HG03060 (cell line): Measurements from ENCODE around the gene SYP.

ENCODE experiments used
- ATAC-seq: cut with Tn5 transposase; IDR thresholded peaks from one replicate; pipeline ENCODE4 v1.9.1; 2021; ENCODE audit warnings: low read depth, moderate number of reproducible peaks; ENCODE audit not compliant: unreplicated experiment

SYP gene

GRCh38 chrX:49199906-49200771, at the start of gene SYP:
Gene SYP (minus strand): TSS chrX:49200193. CDS start chrX:49200186, 7 bp downstream.
- no peak for ATAC-seq

GRCh38 chrX:49249616-49250015, 49.6 kb upstream of the SYP start:
- ATAC-seq, result no peak

DNA sequence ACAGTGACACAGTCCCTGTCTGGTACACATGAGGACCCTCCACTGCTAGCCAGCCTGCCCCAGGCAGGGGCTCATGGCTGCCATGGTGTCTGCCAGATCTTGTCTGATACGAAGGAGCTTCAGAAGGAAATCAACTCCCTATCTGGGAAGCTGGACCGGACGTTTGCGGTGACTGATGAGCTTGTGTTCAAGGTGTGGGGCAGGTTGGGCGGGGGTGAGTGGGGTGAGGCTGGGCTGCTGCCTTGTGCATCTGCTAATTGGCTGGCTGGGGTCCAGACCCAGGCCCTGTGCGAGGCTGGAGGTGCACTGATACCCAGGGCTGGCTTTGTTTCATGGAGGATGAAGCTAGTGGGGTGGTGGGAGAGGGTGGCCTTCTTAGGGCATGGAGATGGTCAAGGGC, 49.1 kb upstream of the SYP start:
- ATAC-seq, result no peak

DNA sequence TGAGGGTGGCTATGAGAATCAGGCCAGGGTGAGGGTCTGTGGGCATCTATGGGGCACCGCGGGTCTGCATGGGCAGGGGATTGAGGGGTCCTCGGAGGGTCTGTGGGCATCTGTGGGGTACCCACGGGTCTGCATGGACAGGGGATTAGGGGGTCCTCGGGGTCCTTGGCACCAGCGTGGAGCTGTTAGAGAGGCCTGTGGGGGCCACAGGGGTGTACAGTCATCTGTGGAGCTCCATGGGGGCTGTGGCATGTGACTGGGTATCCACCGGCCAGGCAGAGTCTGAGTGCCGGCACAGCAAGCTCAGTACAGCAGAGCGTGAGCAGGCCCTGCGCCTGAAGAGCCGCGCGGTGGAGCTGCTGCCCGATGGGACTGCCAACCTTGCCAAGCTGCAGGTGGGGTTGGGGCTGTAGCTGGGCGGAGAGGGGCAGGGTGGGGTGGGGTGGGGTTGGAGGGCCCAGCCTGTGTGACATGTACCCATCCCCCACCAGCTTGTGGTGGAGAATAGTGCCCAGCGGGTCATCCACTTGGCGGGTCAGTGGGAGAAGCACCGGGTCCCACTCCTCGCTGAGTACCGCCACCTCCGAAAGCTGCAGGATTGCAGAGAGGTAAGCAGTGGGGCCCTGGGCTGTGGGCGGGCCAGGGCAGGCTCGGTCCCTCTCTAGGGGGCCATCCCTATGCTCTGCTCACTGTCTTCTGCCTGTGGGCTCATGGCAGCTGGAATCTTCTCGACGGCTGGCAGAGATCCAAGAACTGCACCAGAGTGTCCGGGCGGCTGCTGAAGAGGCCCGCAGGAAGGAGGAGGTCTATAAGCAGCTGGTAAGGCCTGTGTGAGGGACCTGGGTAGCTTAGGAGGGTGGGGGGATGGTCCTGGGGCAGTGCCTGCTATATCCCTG, 48.2 kb upstream of the SYP start:
- no peak for ATAC-seq

DNA sequence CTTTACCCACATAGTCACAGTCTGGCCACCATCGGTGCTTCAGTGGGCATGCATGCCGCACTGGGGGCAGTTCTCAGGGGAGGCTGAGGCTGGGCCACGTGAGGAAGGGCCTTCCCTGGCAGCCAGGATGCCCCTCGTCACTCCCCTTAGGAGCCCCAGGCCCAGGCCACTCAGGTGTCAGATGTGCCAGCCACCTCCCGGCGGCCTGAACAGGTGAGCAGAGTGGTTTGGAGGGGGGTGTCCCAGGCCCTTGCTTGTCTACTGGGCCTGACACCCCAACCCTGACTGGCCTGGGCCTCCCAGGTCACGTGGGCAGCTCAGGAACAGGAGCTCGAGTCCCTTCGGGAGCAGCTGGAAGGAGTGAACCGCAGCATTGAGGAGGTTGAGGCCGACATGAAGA, 47.4 kb upstream of the SYP start:
- no peak for ATAC-seq

GRCh38 chrX:49246541-49246940, 46.5 kb upstream of the SYP start:
- ATAC-seq, result no peak

DNA sequence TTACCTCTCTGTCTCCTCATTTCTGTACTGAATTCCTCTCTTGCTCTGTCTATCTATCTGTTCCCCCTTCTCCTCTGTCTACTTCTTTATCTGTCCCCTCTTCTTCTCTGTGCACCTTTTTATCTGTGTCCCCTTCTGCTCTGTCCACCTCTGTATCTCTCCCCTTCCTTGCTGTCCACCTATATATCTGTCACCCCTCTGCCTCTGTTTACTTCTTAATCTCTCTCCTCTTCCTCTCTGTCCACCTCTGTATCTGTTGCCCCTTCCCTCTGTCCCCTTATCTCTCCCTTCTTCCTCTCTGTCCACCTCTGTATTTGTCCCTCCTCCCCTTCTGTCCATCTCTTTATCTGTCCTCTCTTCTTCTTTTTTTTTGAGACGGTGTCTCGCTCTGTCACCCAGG, 44.2 kb upstream of the SYP start:
- ATAC-seq, result no peak

- ATAC-seq, result no peak
These were observed 43.2 kb upstream of the SYP start for GRCh38 chrX:49243166-49243565.

DNA sequence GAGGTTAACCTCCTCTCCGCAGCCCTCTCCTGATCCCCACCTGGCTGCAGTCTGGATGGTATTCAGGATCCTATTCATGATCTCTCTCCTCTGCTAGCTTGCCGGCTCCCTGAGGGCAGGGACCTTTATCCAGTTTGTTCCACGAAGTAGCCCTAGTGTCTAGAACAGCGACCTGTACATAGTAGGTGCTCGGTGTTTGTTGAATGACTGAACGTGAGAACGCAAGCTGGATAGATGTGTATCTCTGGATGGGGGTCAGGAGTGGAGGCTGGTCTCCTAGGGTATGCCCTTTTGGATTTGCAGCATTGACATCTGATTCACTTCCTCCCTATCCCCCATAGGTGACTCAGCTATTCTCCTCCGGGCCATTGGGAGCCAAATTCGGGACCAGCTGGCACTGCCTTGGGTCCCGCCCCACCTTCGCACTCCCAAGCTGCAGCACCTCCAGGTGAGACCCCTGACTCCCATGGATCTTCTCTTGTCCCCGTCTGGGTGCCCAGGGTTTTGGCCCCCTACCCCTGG, 42.6 kb upstream of the SYP start:
- no peak for ATAC-seq

- no peak for ATAC-seq
These were observed 38.7 kb upstream of the SYP start for GRCh38 chrX:49238735-49239134.

GRCh38 chrX:49237060-49237459, 37.1 kb upstream of the SYP start:
- ATAC-seq, result no peak

GRCh38 chrX:49233887-49234555, 34.0 kb upstream of the SYP start:
- ATAC-seq, result no peak

DNA sequence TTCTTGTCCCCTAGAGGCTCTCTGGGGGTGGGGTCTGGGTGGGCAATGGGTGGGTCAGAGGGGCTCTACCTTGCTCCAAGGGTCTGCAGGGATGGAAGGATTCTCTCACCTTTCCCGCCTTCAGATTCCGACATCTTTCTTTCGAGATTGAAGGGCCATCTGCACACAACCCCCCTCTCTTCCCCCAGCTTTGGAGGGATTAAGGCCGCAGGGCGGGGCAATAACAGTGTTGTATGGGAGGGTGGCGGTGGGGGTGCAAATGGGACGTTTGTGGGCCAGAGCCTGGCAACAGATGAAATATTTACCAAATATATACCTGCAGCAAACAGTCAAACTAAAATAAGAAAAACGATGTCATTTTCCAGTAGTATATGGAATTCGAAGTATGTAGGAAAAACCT, 33.2 kb upstream of the SYP start, which contains the start of gene CACNA1F:
Gene CACNA1F, minus strand, starts transcription at position 165 of the 400 bp plus-strand sequence. Its CDS starts 31 bp downstream, at position 134.
- ATAC-seq, result no peak

GRCh38 chrX:49232525-49232924, 32.5 kb upstream of the SYP start:
- no peak for ATAC-seq

DNA sequence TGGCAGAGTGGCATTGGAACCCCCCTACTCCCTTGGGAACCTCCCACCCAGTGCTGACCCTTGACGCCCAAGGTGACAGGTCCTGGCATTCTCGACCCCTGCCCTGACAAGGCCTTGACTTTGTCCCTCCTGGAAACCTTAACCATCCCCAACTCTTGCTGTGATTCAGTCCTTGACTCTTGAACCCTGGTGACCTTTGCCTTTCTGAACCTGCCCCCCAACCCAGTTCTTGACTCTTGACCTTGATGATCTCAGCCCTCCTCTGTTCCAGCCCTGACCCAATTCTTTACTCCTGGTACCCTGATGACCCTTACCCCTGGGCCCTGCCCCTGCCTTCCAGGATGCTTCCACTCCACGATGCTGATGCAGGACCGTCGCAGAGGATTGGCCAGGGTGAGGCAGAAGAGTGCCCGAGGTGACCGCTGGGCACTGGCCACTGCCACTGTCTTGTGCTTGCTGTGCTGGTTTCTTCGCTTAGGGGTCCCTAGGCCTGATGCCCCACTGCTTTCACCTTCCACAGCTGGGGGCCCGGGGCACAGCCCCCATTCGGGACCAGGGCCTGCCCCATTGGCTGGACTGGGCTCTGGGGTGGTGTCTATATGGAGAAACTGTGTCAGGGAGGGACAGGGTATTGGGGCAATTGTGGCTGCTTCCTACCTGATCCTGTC, 31.5 kb upstream of the SYP start:
- ATAC-seq, result no peak

- no peak for ATAC-seq
These were observed 30.7 kb upstream of the SYP start for GRCh38 chrX:49230500-49231232.

DNA sequence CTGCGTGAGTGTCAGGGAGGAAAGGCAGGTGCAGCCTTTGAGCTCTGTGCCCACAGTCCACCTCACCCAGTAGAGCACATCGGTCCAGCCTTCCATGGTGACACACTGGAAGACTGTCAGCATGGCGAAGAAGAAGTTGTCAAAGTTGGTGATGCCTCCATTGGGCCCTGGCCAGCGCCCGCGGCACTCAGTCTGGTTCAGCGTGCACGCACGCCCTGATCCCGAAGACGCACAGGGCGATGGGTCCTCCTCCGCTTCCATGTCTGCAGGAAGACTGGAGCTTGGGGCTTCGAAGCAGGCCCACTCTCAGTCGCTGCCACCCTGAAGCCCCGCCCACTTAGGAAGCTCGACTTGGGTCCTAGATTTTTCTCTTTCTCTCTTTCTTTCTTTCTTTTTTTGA, 28.2 kb upstream of the SYP start:
- ATAC-seq, result no peak

- ATAC-seq, result no peak
These were observed 27.7 kb upstream of the SYP start for GRCh38 chrX:49227726-49228125.

DNA sequence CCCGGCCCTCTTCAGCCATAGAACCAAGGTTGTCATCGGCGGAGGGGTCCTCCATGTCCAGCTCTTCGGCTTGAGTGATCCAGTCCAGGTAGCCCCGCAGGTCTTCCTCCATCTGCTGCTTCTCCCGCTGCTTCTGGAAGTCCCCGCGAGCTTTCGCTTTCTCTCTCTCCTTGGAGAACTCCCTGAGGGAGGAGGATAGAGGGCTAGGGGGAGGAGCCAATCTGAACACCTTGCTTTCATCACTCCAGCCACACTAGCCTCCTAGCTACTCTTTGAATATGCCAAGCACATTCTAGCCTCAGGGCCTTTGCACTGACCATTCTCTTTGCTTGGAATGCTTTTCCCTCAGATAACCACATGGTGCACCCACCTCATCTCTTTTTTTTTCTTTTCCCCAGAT, 27.0 kb upstream of the SYP start:
- no peak for ATAC-seq
